DMS 273 (cell line): ENCODE data around the gene CDO1.

Experiments used
- DNase-seq: peaks from one replicate; lab custom pipeline; 2025; ENCODE audit not compliant: unreplicated experiment; lab: John Stamatoyannopoulos, UW

CDO1 gene

GRCh38 chr5:115816226-115817081, at the start of gene CDO1:
Gene CDO1 (minus strand): TSS chr5:115816659. CDS start chr5:115816397, 262 bp downstream.
- peak; percentile 69 for DNase-seq

GRCh38 chr5:115859378-115859777, 42.9 kb upstream of the CDO1 start:
- no peak for DNase-seq

GRCh38 chr5:115858396-115858795, 41.9 kb upstream of the CDO1 start:
- no peak for DNase-seq

- DNase-seq, result no peak
Observed at GRCh38 chr5:115857626-115858349, 41.3 kb upstream of the CDO1 start.

GRCh38 chr5:115857057-115857479, 40.6 kb upstream of the CDO1 start:
- no peak for DNase-seq

- no peak for DNase-seq
Observed at GRCh38 chr5:115855959-115856358, 39.5 kb upstream of the CDO1 start.

GRCh38 chr5:115854139-115854538, 37.7 kb upstream of the CDO1 start:
- no peak for DNase-seq

- DNase-seq, result no peak
Observed at GRCh38 chr5:115850744-115851416, 34.4 kb upstream of the CDO1 start.

GRCh38 chr5:115849258-115849798, 32.9 kb upstream of the CDO1 start:
- no peak for DNase-seq

GRCh38 chr5:115847290-115847689, 30.8 kb upstream of the CDO1 start:
- DNase-seq, result no peak

GRCh38 chr5:115844321-115844817, 27.9 kb upstream of the CDO1 start:
- no peak for DNase-seq

GRCh38 chr5:115843444-115844130, 27.1 kb upstream of the CDO1 start:
- DNase-seq, result no peak

- peak; percentile 45 for DNase-seq
Observed at GRCh38 chr5:115842952-115843351, 26.5 kb upstream of the CDO1 start.

GRCh38 chr5:115842089-115842935, 25.9 kb upstream of the CDO1 start:
- peak; percentile 87 for DNase-seq

GRCh38 chr5:115841382-115842088, 25.1 kb upstream of the CDO1 start, which contains the start of the genes AP3S1 and ATG12:
Gene AP3S1 (plus strand): TSS chr5:115841935. CDS start chr5:115842038, 103 bp downstream.
Gene ATG12 (minus strand): TSS chr5:115841565. CDS start chr5:115841552, 13 bp downstream.
- peak; percentile 98 for DNase-seq

GRCh38 chr5:115840873-115841272, 24.4 kb upstream of the CDO1 start:
- peak; percentile 37 for DNase-seq

GRCh38 chr5:115838885-115839518, 22.5 kb upstream of the CDO1 start:
- peak; percentile 72 for DNase-seq

GRCh38 chr5:115835481-115835880, 19.0 kb upstream of the CDO1 start:
- DNase-seq, result no peak
